ENCODE measurements around the gene TRIM38. TPM values are rescaled to one million over a fixed set of nuclear protein-coding genes. Genes with fewer than 3 reads are reported as not detected.
A peak's percentile ranks its signal among the peaks of the same experiment; 100 is the strongest.

TRIM38 gene
- total and polyA plus RNA-seq, 2 of the 13 experiments (the other 11 are each of a cell fraction or from before 2014, with no cell fraction given): 2.5 to 3.1 TPM

GRCh38 chr6:26025894-26026832 lies 63.6 kb downstream of the TRIM38 start (continued):
- TF ChIP-seq STAT6 (CRISPR knock-in tag; IDR thresholded peaks at IDR 0.05; ENCODE audit: borderline replicate concordance): 0 out of 2 replicates have a peak, but pooled peaks have one; percentile 65
- no peak for TF ChIP-seq FLYWCH1 (CRISPR knock-in tag; IDR thresholded peaks at IDR 0.05)
- TF ChIP-seq HNRNPK (IDR thresholded peaks at IDR 0.05; ENCODE audit: low read depth, low read length, poor library complexity, severe bottlenecking): no peak
- no peak for TF ChIP-seq CSRNP1 (CRISPR knock-in tag; IDR thresholded peaks at IDR 0.05)
- TF ChIP-seq CENPT (CRISPR knock-in tag; IDR thresholded peaks at IDR 0.05; ENCODE audit: low read depth): no peak
- TF ChIP-seq, protein P1, sequence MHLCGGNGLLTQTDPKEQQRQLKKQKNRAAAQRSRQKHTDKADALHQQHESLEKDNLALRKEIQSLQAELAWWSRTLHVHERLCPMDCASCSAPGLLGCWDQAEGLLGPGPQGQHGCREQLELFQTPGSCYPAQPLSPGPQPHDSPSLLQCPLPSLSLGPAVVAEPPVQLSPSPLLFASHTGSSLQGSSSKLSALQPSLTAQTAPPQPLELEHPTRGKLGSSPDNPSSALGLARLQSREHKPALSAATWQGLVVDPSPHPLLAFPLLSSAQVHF (CRISPR knock-in tag; IDR thresholded peaks at IDR 0.05): no peak
- TF ChIP-seq TBX3 (IDR thresholded peaks at IDR 0.05; ENCODE audit: borderline replicate concordance): peak; percentile 44; the same call in 1 of the 2 replicates
- 0 out of 2 replicates have a peak, but pooled peaks have one; percentile 11 for TF ChIP-seq KDM5A (IDR thresholded peaks at IDR 0.05; ENCODE audit: borderline replicate concordance, low read length)
- no peak for TF ChIP-seq ZNF749 (CRISPR knock-in tag; IDR thresholded peaks at IDR 0.05; ENCODE audit: borderline replicate concordance)
- TF ChIP-seq, protein P2, sequence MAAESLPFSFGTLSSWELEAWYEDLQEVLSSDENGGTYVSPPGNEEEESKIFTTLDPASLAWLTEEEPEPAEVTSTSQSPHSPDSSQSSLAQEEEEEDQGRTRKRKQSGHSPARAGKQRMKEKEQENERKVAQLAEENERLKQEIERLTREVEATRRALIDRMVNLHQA (CRISPR knock-in tag; IDR thresholded peaks at IDR 0.05): no peak
- peak; percentile 53; the same call in 1 of the 2 replicates for TF ChIP-seq HBP1 (CRISPR knock-in tag; IDR thresholded peaks at IDR 0.05; ENCODE audit: low read depth)
- TF ChIP-seq, protein P3, sequence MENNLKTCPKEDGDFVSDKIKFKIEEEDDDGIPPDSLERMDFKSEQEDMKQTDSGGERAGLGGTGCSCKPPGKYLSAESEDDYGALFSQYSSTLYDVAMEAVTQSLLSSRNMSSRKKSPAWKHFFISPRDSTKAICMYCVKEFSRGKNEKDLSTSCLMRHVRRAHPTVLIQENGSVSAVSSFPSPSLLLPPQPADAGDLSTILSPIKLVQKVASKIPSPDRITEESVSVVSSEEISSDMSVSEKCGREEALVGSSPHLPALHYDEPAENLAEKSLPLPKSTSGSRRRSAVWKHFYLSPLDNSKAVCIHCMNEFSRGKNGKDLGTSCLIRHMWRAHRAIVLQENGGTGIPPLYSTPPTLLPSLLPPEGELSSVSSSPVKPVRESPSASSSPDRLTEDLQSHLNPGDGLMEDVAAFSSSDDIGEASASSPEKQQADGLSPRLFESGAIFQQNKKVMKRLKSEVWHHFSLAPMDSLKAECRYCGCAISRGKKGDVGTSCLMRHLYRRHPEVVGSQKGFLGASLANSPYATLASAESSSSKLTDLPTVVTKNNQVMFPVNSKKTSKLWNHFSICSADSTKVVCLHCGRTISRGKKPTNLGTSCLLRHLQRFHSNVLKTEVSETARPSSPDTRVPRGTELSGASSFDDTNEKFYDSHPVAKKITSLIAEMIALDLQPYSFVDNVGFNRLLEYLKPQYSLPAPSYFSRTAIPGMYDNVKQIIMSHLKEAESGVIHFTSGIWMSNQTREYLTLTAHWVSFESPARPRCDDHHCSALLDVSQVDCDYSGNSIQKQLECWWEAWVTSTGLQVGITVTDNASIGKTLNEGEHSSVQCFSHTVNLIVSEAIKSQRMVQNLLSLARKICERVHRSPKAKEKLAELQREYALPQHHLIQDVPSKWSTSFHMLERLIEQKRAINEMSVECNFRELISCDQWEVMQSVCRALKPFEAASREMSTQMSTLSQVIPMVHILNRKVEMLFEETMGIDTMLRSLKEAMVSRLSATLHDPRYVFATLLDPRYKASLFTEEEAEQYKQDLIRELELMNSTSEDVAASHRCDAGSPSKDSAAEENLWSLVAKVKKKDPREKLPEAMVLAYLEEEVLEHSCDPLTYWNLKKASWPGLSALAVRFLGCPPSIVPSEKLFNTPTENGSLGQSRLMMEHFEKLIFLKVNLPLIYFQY (CRISPR knock-in tag; IDR thresholded peaks at IDR 0.05; ENCODE audit: borderline replicate concordance): no peak
- TF ChIP-seq ZNF850 (CRISPR knock-in tag; conservative IDR thresholded peaks at IDR 0.05): no peak
- TF ChIP-seq NFE2 (CRISPR knock-in tag; IDR thresholded peaks at IDR 0.05): no peak
- no peak; the same call in 1 of the 2 replicates for TF ChIP-seq ZSCAN21 (CRISPR knock-in tag; IDR thresholded peaks at IDR 0.05; ENCODE audit: borderline replicate concordance)
